SK-N-SH (cell line): Measurements from ENCODE around the gene LAMP5. TPM values are rescaled to one million over a fixed set of nuclear protein-coding genes. Genes with fewer than 3 reads are reported as not detected.

Experiments
- CTCF ChIA-PET: fragments of 300-600, 350-600 bp; formaldehyde crosslinking; extraction: SDS; loops from one replicate; lab custom pipeline; 2021; lab: Yijun Ruan, JAX
- POLR2A ChIA-PET: fragments of 350-600 bp; sonication (Branson Sonifier 250); formaldehyde crosslinking; extraction: SDS; loops from one replicate; lab custom pipeline; 2020; ENCODE audit warnings: antibody characterized with exemption, inconsistent platforms; lab: Yijun Ruan, JAX
- DNase-seq: peaks from one replicate; pipeline ENCODE4 v3.0.0; 2012
- H2AFZ ChIP-seq: fragments of 200-600 bp; sonication (generic); 2 replicates; pipeline ENCODE4 v1.8.1; 2016; ENCODE audit warnings: antibody characterized with exemption, mild to moderate bottlenecking, low read depth
- H3F3A ChIP-seq: fragments of 200-600 bp; sonication (generic); replicated peaks from 2 replicates; pipeline ENCODE3; 2016; ENCODE audit warnings: antibody characterized with exemption, mild to moderate bottlenecking; ENCODE audit not compliant: insufficient read depth
- H3K27ac ChIP-seq, 2 experiments: fragments of 200-500 bp in 1 of 2; fragments of 200-600 bp in 1 of 2; sonication (Bioruptor generic) in 1 of 2; sonication (generic), shearing (Covaris generic) in 1 of 2; 2 replicates each; pipeline versions ENCODE4 v1.5.1 to v1.6.1; 2014 to 2016; ENCODE audit warnings: low read depth in 2 of 2, inconsistent platforms in 1 of 2, low read length in 1 of 2, mild to moderate bottlenecking in 1 of 2, mixed read lengths in 1 of 2
- H3K27me3 ChIP-seq: fragments of 200-600 bp; sonication (generic), shearing (Covaris generic); 2 replicates; pipeline ENCODE4 v1.6.1; 2016; ENCODE audit warnings: mixed run types; ENCODE audit not compliant: insufficient read depth
- H3K36me3 ChIP-seq, 2 experiments: fragments of 200-500 bp in 1 of 2; fragments of 200-600 bp in 1 of 2; sonication (Bioruptor generic) in 1 of 2; sonication (generic) in 1 of 2; replicated peaks in 1 of 2; 2 replicates each; pipeline versions ENCODE3 to v1.5.1; 2014 to 2016; ENCODE audit warnings: low read length in 1 of 2, mild to moderate bottlenecking in 1 of 2; ENCODE audit not compliant: insufficient read depth in 2 of 2, control insufficient read depth in 1 of 2
- H3K4me1 ChIP-seq, 2 experiments: fragments of 200-500 bp in 1 of 2; fragments of 200-600 bp in 1 of 2; sonication (Bioruptor generic) in 1 of 2; sonication (generic), shearing (Covaris generic) in 1 of 2; 2 replicates each; pipeline versions ENCODE4 v1.5.1 to v1.6.1; 2014 to 2016; ENCODE audit warnings: low read depth in 1 of 2, low read length in 1 of 2, mixed run types in 1 of 2; ENCODE audit not compliant: insufficient read depth in 2 of 2, control insufficient read depth in 1 of 2
- H3K4me2 ChIP-seq: fragments of 200-600 bp; sonication (generic), shearing (Covaris generic); 2 replicates; pipeline ENCODE4 v1.6.1; 2017; ENCODE audit warnings: mixed run types
- H3K4me3 ChIP-seq, 2 experiments: fragments of 200-500 bp in 1 of 2; fragments of 200-600 bp in 1 of 2; sonication (Bioruptor generic) in 1 of 2; sonication (generic), shearing (Covaris generic) in 1 of 2; 2 replicates each; pipeline versions ENCODE4 v1.5.1 to v1.8.1; 2014 to 2016; ENCODE audit warnings: low read depth in 2 of 2, inconsistent platforms in 1 of 2, low read length in 1 of 2, mild to moderate bottlenecking in 1 of 2, mixed read lengths in 1 of 2, moderate library complexity in 1 of 2
- H3K79me2 ChIP-seq: fragments of 200-600 bp; sonication (generic); 2 replicates; pipeline ENCODE4 v1.8.1; 2017; ENCODE audit warnings: mild to moderate bottlenecking; ENCODE audit not compliant: insufficient read depth
- H3K9ac ChIP-seq: fragments of 200-600 bp; sonication (generic); 2 replicates; pipeline ENCODE4 v1.6.1; 2017; ENCODE audit warnings: mixed run types
- H3K9me2 ChIP-seq: fragments of 200-600 bp; sonication (generic); 2 replicates; pipeline ENCODE4 v1.6.1; 2017; ENCODE audit warnings: mixed run types
- H3K9me3 ChIP-seq: fragments of 200-600 bp; sonication (generic); 2 replicates; pipeline ENCODE4 v1.6.1; 2017; ENCODE audit warnings: mixed run types, mild to moderate bottlenecking, moderate library complexity
- H4K20me1 ChIP-seq: fragments of 200-600 bp; sonication (generic); 2 replicates; pipeline ENCODE4 v1.6.1; 2017; ENCODE audit warnings: mild to moderate bottlenecking, mixed run types; ENCODE audit not compliant: insufficient read depth
- CHD2 ChIP-seq: fragments of 150-350 bp; IDR thresholded peaks from 2 replicates; pipeline ENCODE4 v1.6.1; 2018; ENCODE audit warnings: low read length; ENCODE audit not compliant: partially characterized antibody
- CTCF ChIP-seq: fragments of 200-600 bp; sonication (generic); IDR thresholded peaks from 2 replicates; pipeline ENCODE4 v1.6.1; 2017; ENCODE audit warnings: antibody characterized with exemption, mild to moderate bottlenecking, moderate library complexity
- ELF1 ChIP-seq: IDR thresholded peaks from 2 replicates; pipeline ENCODE4 v1.4.0; 2012
- EZH2phosphoT487 ChIP-seq: fragments of 200-600 bp; sonication (generic); IDR thresholded peaks from 2 replicates; pipeline ENCODE4 v1.6.1; 2017; ENCODE audit warnings: low read depth, mixed run types, mild to moderate bottlenecking, antibody characterized with exemption, moderate library complexity, borderline replicate concordance
- FOSL2 ChIP-seq: IDR thresholded peaks from 2 replicates; pipeline ENCODE4 v1.4.0; 2012; ENCODE audit warnings: low read depth, mild to moderate bottlenecking, moderate library complexity, borderline replicate concordance
- FOXJ3 ChIP-seq: sonication (generic); formaldehyde crosslinking; IDR thresholded peaks from 2 replicates; pipeline ENCODE4 v1.5.1; 2020; ENCODE audit warnings: mild to moderate bottlenecking, missing genetic modification reagents
- GATA2 ChIP-seq: sonication (generic); formaldehyde crosslinking; IDR thresholded peaks from 2 replicates; pipeline ENCODE4 v1.5.0; 2020; ENCODE audit warnings: mild to moderate bottlenecking, missing genetic modification reagents
- JUND ChIP-seq: IDR thresholded peaks from 2 replicates; pipeline ENCODE4 v1.4.0; 2012
- MEF2A ChIP-seq: IDR thresholded peaks from 2 replicates; pipeline ENCODE4 v1.4.0; 2012; ENCODE audit warnings: low read depth, borderline replicate concordance
- MXI1 ChIP-seq: IDR thresholded peaks from 2 replicates; pipeline ENCODE4 v1.6.1; 2012; ENCODE audit warnings: mild to moderate bottlenecking, low read depth, low read length, improper control_type of control experiment
- POLR2AphosphoS5 ChIP-seq: IDR thresholded peaks from 2 replicates; pipeline ENCODE4 v1.6.1; 2012; ENCODE audit warnings: low read depth, low read length
- RAD21 ChIP-seq: IDR thresholded peaks from 2 replicates; pipeline ENCODE4 v1.6.1; 2012; ENCODE audit warnings: mild to moderate bottlenecking, low read length
- RFX5 ChIP-seq: IDR thresholded peaks from 2 replicates; pipeline ENCODE4 v1.6.1; 2012; ENCODE audit warnings: mild to moderate bottlenecking, improper control_type of control experiment, low read length
- SIN3A ChIP-seq: IDR thresholded peaks from 2 replicates; pipeline ENCODE4 v1.6.1; 2012; ENCODE audit warnings: low read depth, mild to moderate bottlenecking, low read length, moderate library complexity, borderline replicate concordance
- SMC3 ChIP-seq: IDR thresholded peaks from 2 replicates; pipeline ENCODE4 v1.6.1; 2012; ENCODE audit warnings: low read depth, low read length, improper control_type of control experiment
- TCF12 ChIP-seq: IDR thresholded peaks from 2 replicates; pipeline ENCODE4 v1.4.0; 2012
- YY1 ChIP-seq: IDR thresholded peaks from 2 replicates; pipeline ENCODE4 v1.4.0; 2012; ENCODE audit warnings: low read depth, mild to moderate bottlenecking
- WGBS: methylation state at CpG from one replicate; pipeline ENCODE4 v1.1.6; 2017; ENCODE audit warnings: low lambda C conversion rate; 5-methylcytosine and 5-hydroxymethylcytosine counted together
- polyA plus RNA-seq, 3 experiments: library from polyadenylated mRNA; depleted of rRNA; stranded (reverse); fragments of >200 nt; gene quantifications; 2 replicates each; pipeline ENCODE4 v1.2.3, GENCODE V29; 2012
- TF ChIP-seq, protein P1 (sequence below): IDR thresholded peaks from 2 replicates; pipeline ENCODE4 v1.4.0; 2012; ENCODE audit warnings: low read depth, borderline replicate concordance
- TF ChIP-seq, protein P2 (sequence below): IDR thresholded peaks from 2 replicates; pipeline ENCODE4 v1.4.0; 2012; ENCODE audit warnings: low read depth, borderline replicate concordance

The LAMP5 gene
- polyA plus RNA-seq, 1 of the 3 experiments (the other 2 are of a cell fraction) = 4.8 TPM

DNA sequence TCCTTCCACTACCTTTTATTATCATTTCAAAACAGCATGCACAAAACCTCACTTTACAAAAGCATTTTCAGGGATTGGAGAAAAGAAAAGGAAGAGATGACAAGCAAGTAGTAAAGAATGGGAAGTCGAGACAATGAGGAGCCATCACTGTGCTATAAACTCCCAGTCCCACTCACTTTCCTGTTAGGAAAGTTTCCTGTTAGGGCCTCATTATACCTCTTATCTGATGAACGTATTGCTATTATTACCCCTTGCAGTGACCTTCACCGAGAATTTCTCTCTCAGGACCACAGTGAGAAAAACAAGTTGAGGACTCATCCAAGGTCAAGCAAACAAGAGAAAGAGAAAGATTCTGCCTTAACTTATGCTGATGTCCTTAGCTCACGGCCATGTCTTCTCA lies 28.8 kb downstream of the LAMP5 start:
- Histone ChIP-seq H3K79me2 (no peaks in the 10 kb centered on the region), H3K4me3 (no peak overlapping the region), H3K4me2 (peak overlapping the region; percentile 8; the same call in 1 of the 2 replicates), H3K27me3 (no peaks in the 10 kb centered on the region), H3F3A (peaks cover 6% of the 10 kb centered on the region), H3K9ac (no peak overlapping the region), H3K27ac (peak overlapping the region in 1 of 2 experiments; percentile 73; a peak in 2 of 4 replicates), H3K36me3 (no peaks in the 10 kb centered on the region), H4K20me1 (no peaks in the 10 kb centered on the region), H3K9me2 (no peaks in the 10 kb centered on the region), H2AFZ (peak overlapping the region; percentile 60), H3K9me3 (no peaks in the 10 kb centered on the region), H3K4me1 (0 out of 4 replicates have a peak, but pooled peaks cover 0 to 7% of the 10 kb centered on the region in 2 experiments)
- ChIA-PET POLR2A (no interaction called here), CTCF (interaction anchor here (0.7 to 1.7 kb wide), 3 partner anchors 25 to 884 kb away, joined by 3 to 5 read pairs (median 4); no protein-coding TSS in a partner anchor)
- no peak for DNase-seq
- WGBS = 43% methylated on average over 4 of the region's 4 CpGs
- TF ChIP-seq TCF12 = no peak
- TF ChIP-seq MXI1 = no peak
- TF ChIP-seq CHD2 = no peak
- TF ChIP-seq FOXJ3 (CRISPR knock-in tag) = no peak
- TF ChIP-seq ELF1 = no peak
- TF ChIP-seq, protein P1, sequence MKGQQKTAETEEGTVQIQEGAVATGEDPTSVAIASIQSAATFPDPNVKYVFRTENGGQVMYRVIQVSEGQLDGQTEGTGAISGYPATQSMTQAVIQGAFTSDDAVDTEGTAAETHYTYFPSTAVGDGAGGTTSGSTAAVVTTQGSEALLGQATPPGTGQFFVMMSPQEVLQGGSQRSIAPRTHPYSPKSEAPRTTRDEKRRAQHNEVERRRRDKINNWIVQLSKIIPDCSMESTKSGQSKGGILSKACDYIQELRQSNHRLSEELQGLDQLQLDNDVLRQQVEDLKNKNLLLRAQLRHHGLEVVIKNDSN = no peak
- TF ChIP-seq MEF2A = no peak
- no peak for TF ChIP-seq POLR2AphosphoS5
- TF ChIP-seq, protein P2, sequence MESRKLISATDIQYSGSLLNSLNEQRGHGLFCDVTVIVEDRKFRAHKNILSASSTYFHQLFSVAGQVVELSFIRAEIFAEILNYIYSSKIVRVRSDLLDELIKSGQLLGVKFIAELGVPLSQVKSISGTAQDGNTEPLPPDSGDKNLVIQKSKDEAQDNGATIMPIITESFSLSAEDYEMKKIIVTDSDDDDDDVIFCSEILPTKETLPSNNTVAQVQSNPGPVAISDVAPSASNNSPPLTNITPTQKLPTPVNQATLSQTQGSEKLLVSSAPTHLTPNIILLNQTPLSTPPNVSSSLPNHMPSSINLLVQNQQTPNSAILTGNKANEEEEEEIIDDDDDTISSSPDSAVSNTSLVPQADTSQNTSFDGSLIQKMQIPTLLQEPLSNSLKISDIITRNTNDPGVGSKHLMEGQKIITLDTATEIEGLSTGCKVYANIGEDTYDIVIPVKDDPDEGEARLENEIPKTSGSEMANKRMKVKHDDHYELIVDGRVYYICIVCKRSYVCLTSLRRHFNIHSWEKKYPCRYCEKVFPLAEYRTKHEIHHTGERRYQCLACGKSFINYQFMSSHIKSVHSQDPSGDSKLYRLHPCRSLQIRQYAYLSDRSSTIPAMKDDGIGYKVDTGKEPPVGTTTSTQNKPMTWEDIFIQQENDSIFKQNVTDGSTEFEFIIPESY = no peak

DNA sequence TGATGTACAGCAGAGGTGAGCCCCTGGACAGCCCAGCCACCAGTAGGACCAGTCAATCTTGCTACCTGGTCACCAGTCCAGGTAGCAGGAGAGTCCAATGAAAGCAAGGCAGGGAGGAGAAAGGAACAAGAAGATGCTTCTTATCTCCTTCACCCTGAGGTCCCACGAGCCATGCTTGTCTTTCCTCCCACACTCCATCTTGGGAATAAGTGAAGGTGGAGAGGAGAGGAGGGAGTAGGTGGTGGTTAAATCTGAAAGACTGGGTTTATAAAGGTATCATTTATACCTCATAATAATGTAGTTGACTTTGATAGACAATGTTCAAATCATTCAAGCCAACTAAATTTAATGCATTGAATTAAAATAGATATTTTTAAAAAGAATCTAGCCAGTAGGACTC lies 35.9 kb downstream of the LAMP5 start:
- Histone ChIP-seq H3K9me2 (no peaks in the 10 kb centered on the region), H3K4me1 (peaks cover 5 to 7% of the 10 kb centered on the region in 2 experiments; a peak in 2 of 4 replicates), H3K79me2 (no peaks in the 10 kb centered on the region), H3F3A (peaks cover 4% of the 10 kb centered on the region), H3K9me3 (no peaks in the 10 kb centered on the region), H4K20me1 (no peaks in the 10 kb centered on the region), H2AFZ (no peak overlapping the region), H3K4me3 (no peak overlapping the region), H3K9ac (no peak overlapping the region), H3K27me3 (no peaks in the 10 kb centered on the region), H3K36me3 (no peaks in the 10 kb centered on the region), H3K4me2 (no peak overlapping the region), H3K27ac (no peak overlapping the region)
- WGBS = 96% methylated on average over 1 of the region's 1 CpG
- ChIA-PET CTCF (no interaction called here), POLR2A (no interaction called here)
- DNase-seq = no peak
- TF ChIP-seq EZH2phosphoT487 (no peak), FOSL2 (no peak), TCF12 (no peak), SMC3 (no peak), MXI1 (no peak), POLR2AphosphoS5 (no peak), YY1 (no peak), CTCF (no peak), SIN3A (no peak), JUND (no peak), GATA2 (CRISPR knock-in tag) (no peak), RFX5 (no peak), RAD21 (no peak)
